GM23248 (cell line): ENCODE data around the gene ATP5ME. TPM values are rescaled to one million over a fixed set of nuclear protein-coding genes. Genes with fewer than 3 reads are reported as not detected.

ENCODE experiments used
- DNase-seq: peaks from one replicate; pipeline ENCODE4 v3.0.0-alpha.2; 2015
- H2AFZ ChIP-seq: fragments of 200-600 bp; sonication (generic); 2 replicates; pipeline ENCODE4 v1.6.1; 2016; ENCODE audit warnings: antibody characterized with exemption
- H3F3A ChIP-seq: fragments of 200-600 bp; sonication (generic); 2 replicates; pipeline ENCODE4 v1.6.1; 2016; ENCODE audit warnings: mild to moderate bottlenecking, antibody characterized with exemption, mixed run types; ENCODE audit not compliant: insufficient read depth
- H3K27ac ChIP-seq: fragments of 200-600 bp; sonication (generic); 2 replicates; pipeline ENCODE4 v1.5.1; 2016; ENCODE audit warnings: mild to moderate bottlenecking
- H3K27me3 ChIP-seq: fragments of 200-600 bp; sonication (generic); replicated peaks from 2 replicates; pipeline ENCODE4 v1.6.1; 2016; ENCODE audit warnings: mild to moderate bottlenecking; ENCODE audit not compliant: insufficient read depth
- H3K36me3 ChIP-seq: fragments of 200-600 bp; sonication (generic); 2 replicates; pipeline ENCODE4 v1.6.1; 2016; ENCODE audit warnings: low read depth, mild to moderate bottlenecking
- H3K4me1 ChIP-seq: fragments of 200-600 bp; sonication (generic); 2 replicates; pipeline ENCODE4 v1.6.1; 2016; ENCODE audit warnings: mild to moderate bottlenecking; ENCODE audit not compliant: insufficient read depth
- H3K4me2 ChIP-seq: fragments of 200-600 bp; sonication (generic); one replicate; pipeline ENCODE4 v1.6.1; 2016; ENCODE audit warnings: mild to moderate bottlenecking; ENCODE audit not compliant: unreplicated experiment
- H3K4me3 ChIP-seq: fragments of 200-600 bp; sonication (generic); 2 replicates; pipeline ENCODE4 v1.5.1; 2016; ENCODE audit warnings: mild to moderate bottlenecking
- H3K79me2 ChIP-seq: fragments of 200-600 bp; sonication (generic); 2 replicates; pipeline ENCODE4 v1.6.1; 2016; ENCODE audit warnings: mild to moderate bottlenecking; ENCODE audit not compliant: insufficient read depth
- H3K9ac ChIP-seq: fragments of 200-600 bp; sonication (generic); 2 replicates; pipeline ENCODE4 v1.6.1; 2016; ENCODE audit warnings: mild to moderate bottlenecking
- H3K9me2 ChIP-seq: fragments of 200-600 bp; sonication (generic); 2 replicates; pipeline ENCODE4 v1.6.1; 2016; ENCODE audit warnings: mixed run types, mild to moderate bottlenecking, moderate library complexity; ENCODE audit not compliant: insufficient read depth
- H3K9me3 ChIP-seq: fragments of 200-600 bp; sonication (generic); one replicate; pipeline ENCODE4 v1.6.1; 2017; ENCODE audit warnings: low read depth
- H4K20me1 ChIP-seq: fragments of 200-600 bp; sonication (generic); 2 replicates; pipeline ENCODE4 v1.6.0; 2016; ENCODE audit not compliant: insufficient read depth
- EZH2 ChIP-seq: fragments of 200-600 bp; sonication (generic); IDR thresholded peaks from 2 replicates; pipeline ENCODE4 v1.6.1; 2018; ENCODE audit warnings: antibody characterized with exemption, mild to moderate bottlenecking; ENCODE audit not compliant: insufficient read depth, poor library complexity, severe bottlenecking
- EZH2phosphoT487 ChIP-seq: fragments of 200-600 bp; sonication (generic); IDR thresholded peaks from 2 replicates; pipeline ENCODE4 v1.6.1; 2018; ENCODE audit warnings: antibody characterized with exemption, moderate library complexity, mild to moderate bottlenecking, low read depth; ENCODE audit not compliant: insufficient read depth
- WGBS, 2 experiments: methylation state at CpG; one replicate each; pipeline ENCODE4 v1.1.6; 2015 to 2017; ENCODE audit warnings: low lambda C conversion rate in 2 of 2, low coverage in 1 of 2; ENCODE audit errors: missing lambda C conversion rate in 2 of 2; 5-methylcytosine and 5-hydroxymethylcytosine counted together
- in situ Hi-C: fragments of 300-500 bp; cut with MboI; formaldehyde crosslinking; loops from 2 replicates; pipeline ENCODE4 v1.15.0; 2020
- polyA plus RNA-seq: library from polyadenylated mRNA; unstranded; fragments of >200 nt; fragmentation: Nextera tagmentation; extraction: Ambion mirVana; gene quantifications from 2 replicates; pipeline ENCODE4 v1.2.1, GENCODE V29; 2016
- total RNA-seq: library from RNA; depleted of rRNA; stranded (reverse); fragments of >200 nt; shearing (Covaris generic); gene quantifications from 2 replicates; pipeline ENCODE4 v1.2.3, GENCODE V29; 2014

Gene ATP5ME
- total and polyA plus RNA-seq, 2 experiments from 2014 or later: 26.3 to 478 TPM

GRCh38 chr4:714087-714486 lies 40.0 kb upstream of the ATP5ME start:
- TF ChIP-seq EZH2: no peak
- TF ChIP-seq EZH2phosphoT487: no peak
- WGBS, 2 experiments: 94 to 95% methylated on average over 18 of the region's 18 CpGs

GRCh38 chr4:712916-713632 lies 39.0 kb upstream of the ATP5ME start:
- Histone ChIP-seq H4K20me1 (peaks cover 3% of the 10 kb centered on the region; the same call in 1 of the 2 replicates), H3K9ac (no peak overlapping the region), H3K27ac (no peak overlapping the region), H3K9me2 (no peaks in the 10 kb centered on the region), H3K79me2 (peaks cover 83% of the 10 kb centered on the region), H3K4me3 (no peak overlapping the region), H3K36me3 (no peaks in the 10 kb centered on the region), H3K27me3 (no peaks in the 10 kb centered on the region), H3F3A (0 out of 2 replicates have a peak, but pooled peaks cover 4% of the 10 kb centered on the region), H3K9me3 (no peaks in the 10 kb centered on the region), H3K4me1 (peaks cover 6% of the 10 kb centered on the region; the same call in 1 of the 2 replicates), H2AFZ (no peak overlapping the region), H3K4me2 (no peak overlapping the region)
- TF ChIP-seq EZH2 (no peak), EZH2phosphoT487 (no peak)
- DNase-seq: no peak
- 81 to 86% methylated on average over 5 to 9 of the region's 9 CpGs for WGBS, 2 experiments
- in situ Hi-C loops: no loop called here

More at GRCh38 chr4:714087-714486, 40.0 kb upstream of the ATP5ME start:
- no peak overlapping the region for H3K27ac ChIP-seq
- no peak overlapping the region for H3K4me2 ChIP-seq
- H3K9me3 ChIP-seq: no peaks in the 10 kb centered on the region
- no peaks in the 10 kb centered on the region for H3K27me3 ChIP-seq
- 0 out of 2 replicates have a peak, but pooled peaks cover 4% of the 10 kb centered on the region for H3F3A ChIP-seq
- peaks cover 83% of the 10 kb centered on the region for H3K79me2 ChIP-seq
- H3K4me3 ChIP-seq: no peak overlapping the region
- H2AFZ ChIP-seq: no peak overlapping the region
- H3K9ac ChIP-seq: no peak overlapping the region
- no peaks in the 10 kb centered on the region for H3K4me1 ChIP-seq
- no peak for DNase-seq
- H3K36me3 ChIP-seq: no peaks in the 10 kb centered on the region
- no peaks in the 10 kb centered on the region for H3K9me2 ChIP-seq
- peaks cover 3% of the 10 kb centered on the region; the same call in 1 of the 2 replicates for H4K20me1 ChIP-seq
- in situ Hi-C loops: no loop called here

GRCh38 chr4:712093-712492 lies 38.0 kb upstream of the ATP5ME start:
- Histone ChIP-seq H2AFZ (no peak overlapping the region), H4K20me1 (peaks cover 3% of the 10 kb centered on the region; the same call in 1 of the 2 replicates), H3F3A (0 out of 2 replicates have a peak, but pooled peaks cover 4% of the 10 kb centered on the region), H3K36me3 (no peaks in the 10 kb centered on the region), H3K4me1 (peaks cover 7% of the 10 kb centered on the region; the same call in 1 of the 2 replicates), H3K9me2 (no peaks in the 10 kb centered on the region), H3K27me3 (no peaks in the 10 kb centered on the region), H3K79me2 (peaks cover 83% of the 10 kb centered on the region), H3K9ac (no peak overlapping the region), H3K4me2 (no peak overlapping the region), H3K9me3 (no peaks in the 10 kb centered on the region), H3K27ac (no peak overlapping the region), H3K4me3 (no peak overlapping the region)
- no peak for TF ChIP-seq EZH2
- TF ChIP-seq EZH2phosphoT487: no peak
- in situ Hi-C loops: no loop called here
- 40 to 44% methylated on average over 3 of the region's 3 CpGs for WGBS, 2 experiments
- no peak for DNase-seq

- no peak for DNase-seq
- Histone ChIP-seq H3K9ac (no peak overlapping the region), H4K20me1 (peaks cover 3% of the 10 kb centered on the region; the same call in 1 of the 2 replicates), H3F3A (0 out of 2 replicates have a peak, but pooled peaks cover 4% of the 10 kb centered on the region), H3K9me3 (no peaks in the 10 kb centered on the region), H3K9me2 (no peaks in the 10 kb centered on the region), H2AFZ (no peak overlapping the region), H3K27ac (no peak overlapping the region), H3K4me2 (no peak overlapping the region), H3K4me1 (peaks cover 7% of the 10 kb centered on the region; the same call in 1 of the 2 replicates), H3K4me3 (no peak overlapping the region), H3K36me3 (no peaks in the 10 kb centered on the region), H3K27me3 (no peaks in the 10 kb centered on the region), H3K79me2 (peaks cover 94% of the 10 kb centered on the region)
- in situ Hi-C loops: no loop called here
- 68 to 80% methylated on average over 13 of the region's 13 CpGs for WGBS, 2 experiments
- TF ChIP-seq EZH2phosphoT487: no peak
Observed at GRCh38 chr4:710916-711315, 36.8 kb upstream of the ATP5ME start.
